ENCODE data around the gene VAV3.

The VAV3 gene

DNA sequence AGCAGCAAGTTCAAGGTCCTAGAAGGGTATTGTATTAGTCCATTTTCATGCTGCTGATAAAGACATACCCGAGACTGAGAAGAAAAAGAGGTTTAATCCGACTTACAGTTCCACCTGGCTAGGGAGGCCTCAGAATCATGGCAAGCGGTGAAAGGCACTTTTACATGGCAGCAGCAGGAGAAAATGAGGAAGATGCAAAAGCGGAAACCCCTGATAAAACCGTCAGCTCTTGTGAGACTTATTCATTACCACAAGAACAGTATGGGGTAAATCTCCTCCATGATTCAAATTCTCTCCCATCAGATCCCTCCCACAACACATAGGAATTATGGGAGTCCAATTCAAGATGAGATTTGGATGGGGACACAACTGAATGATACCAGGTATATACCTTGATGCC, 414.6 kb downstream of the VAV3 start:
- DNase-seq, result no peak

DNA sequence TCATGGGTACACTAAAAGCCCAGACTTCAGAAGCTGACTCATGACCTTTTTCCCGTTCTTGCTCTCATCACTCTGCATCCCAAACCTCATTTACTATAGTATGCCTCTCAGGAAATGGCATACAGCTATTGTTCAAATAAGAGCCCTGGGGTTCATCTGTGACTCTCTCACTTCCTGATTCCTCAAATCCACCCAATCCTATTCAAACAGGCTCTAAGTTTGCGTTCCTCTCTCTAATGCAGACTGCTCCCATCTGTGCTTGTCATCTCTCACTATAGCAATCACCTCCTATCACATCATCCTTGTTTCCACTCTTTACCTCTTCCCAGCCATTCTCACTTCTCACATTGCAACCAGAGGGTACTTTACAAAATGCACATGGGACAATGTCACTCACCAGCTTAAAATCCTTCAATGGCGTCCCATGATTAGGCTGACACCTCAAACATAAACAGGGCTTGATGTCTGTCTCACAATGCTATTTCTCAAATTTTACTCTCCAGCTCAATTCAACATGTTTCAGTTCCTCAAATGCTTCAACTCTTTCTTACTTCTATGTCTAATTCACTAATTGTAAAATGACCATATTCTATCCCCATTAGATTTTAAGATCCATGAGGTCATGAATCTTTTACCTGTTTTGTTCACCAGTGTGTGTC, 415.7 kb downstream of the VAV3 start:
- no peak for DNase-seq

DNA sequence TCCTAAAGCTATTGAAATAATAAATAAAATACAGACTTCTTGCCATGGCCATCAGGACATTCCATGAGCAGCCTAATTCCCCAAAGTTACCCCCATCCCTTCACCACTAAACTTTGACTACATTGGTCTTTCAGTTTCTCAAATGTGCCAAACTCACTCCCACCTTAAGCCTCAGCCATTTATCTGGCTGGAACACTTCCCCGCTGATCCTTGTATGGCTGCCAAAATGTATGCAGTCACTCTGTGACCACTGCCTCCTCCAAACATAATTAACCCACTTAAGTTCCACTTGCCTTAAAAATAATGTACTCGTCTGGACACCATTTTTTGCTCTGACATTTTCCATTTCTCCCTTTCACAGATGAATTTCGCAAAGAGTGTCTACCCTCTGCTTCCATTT, 416.7 kb downstream of the VAV3 start:
- DNase-seq, result no peak

DNA sequence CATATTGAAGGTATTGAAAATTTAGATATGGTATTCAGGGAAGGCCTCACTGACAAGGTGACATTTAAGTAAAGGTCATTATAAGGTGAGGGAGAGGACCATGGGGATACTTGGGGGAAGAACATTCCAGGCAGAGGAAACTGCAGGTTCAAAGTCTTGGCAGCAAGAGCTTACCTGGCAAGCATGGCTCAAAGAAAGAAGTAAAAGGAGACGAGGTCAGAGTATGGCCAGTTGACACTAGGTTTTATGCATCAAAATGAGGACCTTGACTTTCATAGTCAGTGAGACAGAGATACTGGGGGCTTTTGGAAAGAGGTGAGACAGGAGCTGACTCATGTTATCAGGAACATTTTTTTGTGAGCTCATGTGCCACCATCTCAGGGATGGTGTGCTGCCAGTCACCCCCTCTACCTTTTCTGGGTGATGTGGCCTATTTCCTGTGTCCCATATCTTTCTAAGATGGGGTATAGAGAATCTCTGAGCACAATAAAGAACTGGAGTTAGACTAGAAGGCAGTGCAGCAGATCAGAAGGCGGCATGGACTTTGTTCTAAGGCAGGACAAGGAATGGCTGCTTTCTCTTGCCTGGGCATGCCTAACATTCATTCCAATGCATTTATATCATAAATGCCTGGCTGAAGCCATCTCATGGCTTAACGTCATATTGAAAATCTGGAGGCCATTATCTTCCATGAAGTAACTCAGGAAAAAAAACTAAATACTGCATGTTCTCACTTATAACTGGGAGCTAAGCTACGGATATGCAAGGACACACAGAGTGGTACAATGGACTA, 417.4 kb downstream of the VAV3 start:
- no peak for DNase-seq

DNA sequence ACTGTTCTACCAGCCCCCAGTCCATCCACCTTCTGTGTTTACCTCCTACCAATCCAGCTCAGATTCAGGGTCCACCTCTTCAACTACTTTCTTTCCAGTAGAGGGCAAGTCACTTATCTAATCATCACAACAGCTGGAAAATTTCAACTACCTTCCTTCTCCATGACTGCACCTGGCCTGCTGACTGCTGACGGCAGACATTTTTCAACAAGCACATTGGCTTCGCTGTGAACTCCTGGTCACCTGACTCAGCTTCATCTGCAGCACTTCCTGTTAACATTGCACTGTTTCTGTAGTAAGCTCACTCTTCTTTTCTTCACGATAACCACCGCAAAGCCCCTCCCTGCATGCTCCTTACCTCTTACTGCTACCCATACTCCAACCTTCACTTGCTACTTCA, 418.4 kb downstream of the VAV3 start:
- DNase-seq, result no peak

DNA sequence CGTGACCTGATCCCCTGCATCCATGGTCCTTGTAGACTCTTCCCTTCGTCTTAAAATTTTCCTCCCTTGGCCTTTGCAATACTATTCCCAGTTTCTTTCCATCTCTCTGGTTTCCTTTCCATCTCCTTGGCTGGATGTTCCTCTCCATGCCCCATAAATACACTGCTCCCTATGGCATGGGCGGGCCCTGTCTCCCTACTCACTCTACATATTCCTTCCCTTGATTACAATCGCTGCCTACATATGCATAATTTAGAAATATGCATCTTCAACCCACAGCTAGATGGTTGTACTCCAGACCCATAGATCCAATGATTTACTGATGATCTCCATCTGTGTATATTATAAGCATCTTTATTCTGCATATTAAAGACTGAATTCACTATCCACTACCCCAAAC, 419.1 kb downstream of the VAV3 start:
- no peak for DNase-seq

DNA sequence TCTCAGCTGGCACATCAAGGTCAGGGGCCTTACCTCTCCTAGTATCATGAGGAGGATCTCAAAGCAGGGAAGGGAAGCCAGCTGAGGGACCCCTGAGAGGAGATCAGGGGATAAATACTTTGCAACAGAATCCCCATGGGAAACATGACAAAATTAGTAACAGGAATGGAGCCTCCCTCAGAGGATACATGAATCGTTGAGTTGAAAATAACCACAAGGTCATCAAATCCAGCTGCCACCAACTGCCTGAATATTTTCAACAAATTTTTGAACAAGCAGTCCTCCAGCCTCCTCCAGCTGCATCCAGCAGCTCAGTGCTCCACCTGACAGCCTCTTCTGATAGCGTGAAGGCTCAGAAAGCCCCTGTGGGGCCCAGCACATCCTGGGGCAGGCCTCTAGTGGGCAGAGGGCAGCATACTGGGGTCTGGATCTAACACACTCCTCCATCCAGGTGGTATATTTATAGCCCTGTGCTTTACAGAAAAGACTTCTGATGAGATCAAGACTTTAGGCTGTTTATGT, 419.9 kb downstream of the VAV3 start:
- no peak for DNase-seq

DNA sequence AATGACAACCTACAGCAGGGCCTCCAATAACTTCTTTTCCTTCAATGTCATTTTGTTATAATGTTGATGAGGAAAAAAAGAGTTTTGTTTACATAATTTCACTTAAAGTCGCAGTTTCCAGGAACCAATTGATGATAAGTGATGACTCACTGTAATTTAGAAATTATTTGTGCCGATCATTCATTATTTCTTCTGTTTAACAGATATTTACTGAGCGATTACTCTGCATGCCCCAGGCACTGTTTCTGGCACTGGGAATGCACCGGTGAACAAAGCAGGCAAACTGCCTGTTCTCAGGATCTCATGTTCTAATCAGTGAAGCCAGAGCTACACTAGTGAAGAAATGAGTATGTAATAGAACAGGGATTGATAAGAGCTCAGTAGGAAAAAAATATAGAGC, 420.7 kb downstream of the VAV3 start:
- no peak for DNase-seq

DNA sequence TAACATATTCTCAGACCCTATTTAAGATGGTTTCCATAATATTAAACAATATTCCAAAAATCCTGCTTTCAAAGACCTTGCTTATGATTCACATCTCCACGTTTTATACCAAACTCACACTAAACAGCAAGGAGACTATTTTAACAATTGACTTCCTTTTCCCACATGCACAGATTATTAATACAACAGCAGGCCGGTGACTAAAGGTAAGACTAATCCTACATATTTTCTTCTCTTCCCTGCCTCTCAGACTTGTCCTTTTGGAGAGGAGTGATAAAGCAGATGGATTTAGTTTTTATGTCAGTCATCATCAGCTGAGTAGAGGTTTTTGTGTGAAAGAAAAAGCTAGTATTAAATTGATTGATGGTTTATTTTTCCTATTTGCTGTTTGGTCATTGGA, 423.6 kb downstream of the VAV3 start:
- DNase-seq, result peak; percentile 51

DNA sequence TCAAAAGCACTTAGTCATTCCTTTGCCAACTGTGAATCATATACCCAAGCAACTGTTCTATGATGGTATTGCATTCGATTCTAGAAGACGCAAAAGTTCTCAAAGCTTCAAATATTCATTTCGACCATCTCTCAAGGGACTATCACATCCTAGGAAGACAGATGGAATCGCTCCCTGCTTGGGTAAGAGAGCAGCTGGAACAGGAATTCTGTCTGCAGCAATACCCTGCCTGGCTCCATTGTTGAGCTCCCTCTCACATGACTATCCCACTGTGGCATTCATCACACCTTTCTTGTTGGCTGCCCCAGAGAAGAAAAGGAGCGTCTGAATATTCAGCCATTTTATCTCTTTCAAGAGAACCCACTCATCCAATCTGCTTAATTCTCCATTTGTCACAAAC, 426.5 kb downstream of the VAV3 start:
- no peak for DNase-seq

DNA sequence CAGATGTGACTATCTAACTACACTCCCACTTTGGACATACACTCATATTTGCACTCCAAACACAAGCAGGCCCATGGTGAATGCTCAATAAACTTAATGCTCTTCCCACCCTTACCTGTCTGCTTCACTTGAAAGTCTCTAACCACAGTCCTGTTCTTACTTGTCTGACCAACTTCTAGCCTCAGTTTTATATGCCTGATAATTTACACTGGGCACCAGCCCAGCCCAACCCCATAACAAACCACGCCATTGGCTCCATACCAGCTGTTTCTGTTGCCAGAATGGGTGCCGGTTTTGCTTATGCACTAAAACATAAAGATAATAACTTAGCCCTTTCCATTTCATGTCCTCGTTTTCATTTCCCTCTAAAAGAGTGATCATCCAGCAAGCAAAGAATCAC, 428.7 kb downstream of the VAV3 start:
- no peak for DNase-seq

DNA sequence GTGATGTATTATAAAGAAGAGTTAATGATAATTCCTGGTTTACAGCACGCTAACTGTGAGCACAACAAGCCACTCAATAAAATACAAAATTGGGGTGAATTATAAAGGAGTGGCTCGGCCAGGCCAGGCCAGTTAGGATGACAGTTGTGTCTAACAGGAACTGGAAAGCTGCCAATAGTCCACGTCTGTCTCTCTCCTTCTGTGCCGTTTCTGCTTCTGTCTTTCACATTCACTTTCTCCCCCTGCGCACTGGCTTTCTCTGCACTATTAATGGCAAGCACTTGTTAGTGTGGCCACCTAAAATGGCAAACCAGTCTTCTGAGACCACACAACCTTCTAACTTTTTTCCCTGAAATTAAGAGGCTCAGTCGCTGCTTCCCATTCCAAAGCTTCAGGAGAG, 429.9 kb downstream of the VAV3 start:
- DNase-seq, result peak; percentile 58

DNA sequence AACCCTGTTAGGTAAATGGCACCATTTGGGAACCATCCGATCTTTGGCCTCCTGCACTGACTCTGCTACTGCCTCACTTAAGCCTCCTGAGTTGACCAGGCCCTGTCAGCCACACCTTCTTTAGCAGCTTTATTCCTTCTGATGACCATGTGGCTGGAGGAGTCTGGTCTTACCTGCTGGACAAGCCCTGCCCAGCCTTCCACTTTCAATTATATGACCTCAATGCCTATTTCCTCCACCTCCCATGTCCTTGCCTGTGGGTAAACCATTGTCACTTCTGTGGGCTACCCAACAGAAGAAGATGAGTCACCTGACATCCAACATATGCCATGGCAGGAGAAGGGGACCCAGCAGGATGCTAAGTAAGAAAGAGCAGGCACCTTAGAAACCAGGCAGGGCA, 430.3 kb downstream of the VAV3 start:
- DNase-seq, result no peak

DNA sequence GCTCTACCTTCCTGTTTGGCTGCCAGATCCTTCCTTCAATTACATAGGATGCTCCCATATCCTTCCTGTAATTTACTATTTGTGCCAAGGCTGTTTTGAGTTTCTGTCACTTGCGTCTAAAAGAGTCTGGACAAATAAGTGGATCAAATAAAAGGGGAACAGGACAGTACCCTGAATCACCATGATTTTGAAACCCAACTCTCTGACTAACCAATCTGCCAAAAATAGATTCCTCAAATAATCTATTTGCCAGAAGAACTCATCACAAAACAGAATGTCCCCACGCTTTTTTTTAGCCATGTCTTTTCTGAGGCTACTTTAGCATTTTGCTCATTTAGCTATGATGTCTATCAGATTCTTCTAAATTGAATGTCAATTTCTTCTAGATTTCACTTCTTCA, 431.5 kb downstream of the VAV3 start:
- no peak for DNase-seq

DNA sequence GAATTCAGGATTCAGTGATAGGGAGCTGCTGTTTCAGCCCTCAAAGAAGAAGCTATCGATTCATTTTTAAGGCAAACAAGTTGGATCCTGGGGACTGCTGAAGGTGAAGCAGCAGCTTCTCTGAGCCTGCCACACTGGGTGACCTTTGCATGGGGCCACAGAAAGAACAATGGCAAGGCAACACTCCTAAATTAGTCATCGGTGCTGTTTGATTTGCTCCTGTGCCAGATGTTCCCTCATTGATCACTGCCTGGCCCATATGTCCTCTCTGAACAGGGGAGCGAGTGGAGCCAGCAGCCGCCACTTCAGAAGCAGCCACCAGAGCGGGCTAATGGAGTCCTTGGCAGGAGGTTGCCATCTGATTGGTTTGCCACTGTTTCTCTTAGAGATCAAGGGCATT, 432.7 kb downstream of the VAV3 start:
- peak; percentile 83 for DNase-seq

DNA sequence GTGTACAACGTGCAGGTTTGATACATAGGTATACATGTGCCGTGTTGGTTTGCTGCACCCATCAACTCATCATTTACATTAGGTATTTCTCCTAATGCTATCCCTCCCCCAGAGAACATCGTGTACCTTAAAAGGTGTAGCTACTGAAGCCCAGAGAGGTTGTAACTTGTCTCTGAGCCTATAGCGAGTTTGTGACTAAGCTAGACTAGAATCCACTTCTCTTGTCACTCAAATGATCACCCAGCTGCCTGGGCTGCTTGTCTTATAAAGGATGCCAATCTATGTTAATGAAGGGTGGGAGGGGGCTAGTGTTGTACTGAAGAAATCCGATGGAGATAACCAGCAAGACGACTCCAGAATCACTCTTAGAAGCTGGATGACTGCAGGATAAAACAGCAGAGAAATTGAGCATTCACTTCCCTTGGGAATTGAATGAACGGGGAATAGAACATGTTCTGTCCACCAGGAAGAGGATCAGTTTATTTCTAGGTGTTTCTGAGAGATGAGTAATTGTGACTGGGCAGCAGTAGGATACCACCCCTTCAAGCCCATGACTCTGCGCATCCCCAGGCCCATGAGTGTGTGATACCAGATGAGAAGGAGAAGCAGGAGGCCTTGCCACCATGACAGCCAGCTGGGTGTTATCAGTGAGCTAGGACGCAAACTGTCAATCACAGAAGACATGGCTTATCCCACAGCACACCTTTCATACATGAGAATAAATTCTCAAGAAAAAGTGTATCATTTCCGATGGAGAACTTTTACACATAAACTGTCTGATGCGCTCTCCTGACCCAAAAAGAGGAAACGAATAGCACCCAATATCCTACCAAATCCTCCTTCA, 433.7 kb downstream of the VAV3 start:
- no peak for DNase-seq

DNA sequence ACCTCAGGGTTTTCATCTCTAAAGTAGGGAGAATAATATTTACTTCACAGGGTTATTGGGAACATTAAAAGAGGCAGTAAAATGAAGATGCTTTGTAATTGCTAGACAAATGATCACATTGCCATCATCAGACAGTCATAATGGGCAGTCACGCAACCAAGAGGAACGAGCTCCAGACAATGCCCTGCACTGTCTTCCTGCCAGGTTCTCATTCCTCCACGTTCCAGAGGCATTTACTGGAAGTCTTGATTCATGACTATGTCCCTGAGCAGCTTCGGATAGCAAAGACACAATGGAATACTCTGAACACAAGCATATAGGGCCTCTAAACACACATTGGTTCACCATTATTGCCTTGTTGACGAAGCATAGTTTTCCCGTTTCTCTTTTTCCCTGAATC, 434.4 kb downstream of the VAV3 start:
- DNase-seq, result no peak

DNA sequence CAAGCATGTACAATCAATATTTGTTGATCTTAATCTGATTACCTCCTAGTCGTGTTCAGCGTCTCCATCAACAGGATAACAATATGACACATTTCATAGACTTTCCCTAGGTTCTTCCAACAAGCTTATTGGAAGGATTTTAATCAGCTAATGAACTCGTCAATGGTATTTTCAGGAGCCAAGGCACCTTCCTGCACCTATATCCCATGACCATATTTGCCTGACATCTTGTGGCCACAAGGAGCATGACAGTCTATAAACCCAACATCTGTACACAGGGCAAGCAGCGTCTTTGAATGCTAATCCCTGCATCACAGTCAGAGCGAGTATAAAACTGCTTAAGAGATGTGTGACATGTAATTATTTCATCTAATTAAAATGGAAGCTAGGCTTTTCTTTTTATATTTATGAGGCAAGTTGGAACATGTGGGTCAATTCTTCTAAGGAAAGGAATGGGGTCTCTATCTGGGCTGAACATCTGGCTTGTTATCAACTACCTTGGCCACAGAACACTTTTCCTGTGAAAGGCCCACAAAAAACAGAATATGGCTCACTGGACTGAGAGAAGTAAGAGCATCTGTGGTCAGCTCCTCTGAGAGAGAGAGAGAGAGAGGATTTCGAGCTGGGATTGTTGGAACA, 435.4 kb downstream of the VAV3 start:
- peak; percentile 46 for DNase-seq

DNA sequence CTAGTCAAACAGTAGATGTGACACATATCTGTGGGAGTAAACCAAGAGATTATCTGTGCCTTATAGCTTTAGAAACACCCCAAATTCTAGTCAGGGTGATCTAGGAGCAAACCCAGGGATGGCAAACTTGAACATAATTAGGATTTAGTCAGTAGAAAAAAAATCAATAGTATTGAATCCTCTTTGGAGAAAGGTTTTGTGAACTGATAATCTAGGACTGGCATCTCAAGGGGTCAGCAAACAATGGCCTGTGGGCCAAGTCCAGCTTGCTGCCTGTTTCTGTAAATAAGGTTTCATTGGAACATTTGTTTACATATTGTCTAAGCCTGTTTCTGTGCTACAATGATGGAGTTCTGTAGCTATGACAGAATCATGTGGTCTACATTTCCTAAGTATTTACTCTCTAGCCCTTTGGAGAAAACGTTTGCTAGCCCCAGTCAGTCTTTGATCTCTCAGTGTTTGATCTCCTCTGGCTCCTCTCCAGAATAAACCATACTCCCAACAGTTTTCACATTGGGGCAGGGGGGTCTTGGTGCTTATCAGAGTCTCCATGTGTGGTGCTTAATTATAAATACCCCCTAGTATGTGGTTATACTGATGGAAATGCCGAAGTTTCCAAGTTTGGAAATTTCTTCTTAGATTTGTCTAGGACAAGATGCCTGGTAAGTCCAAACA, 438.3 kb downstream of the VAV3 start:
- no peak for DNase-seq

DNA sequence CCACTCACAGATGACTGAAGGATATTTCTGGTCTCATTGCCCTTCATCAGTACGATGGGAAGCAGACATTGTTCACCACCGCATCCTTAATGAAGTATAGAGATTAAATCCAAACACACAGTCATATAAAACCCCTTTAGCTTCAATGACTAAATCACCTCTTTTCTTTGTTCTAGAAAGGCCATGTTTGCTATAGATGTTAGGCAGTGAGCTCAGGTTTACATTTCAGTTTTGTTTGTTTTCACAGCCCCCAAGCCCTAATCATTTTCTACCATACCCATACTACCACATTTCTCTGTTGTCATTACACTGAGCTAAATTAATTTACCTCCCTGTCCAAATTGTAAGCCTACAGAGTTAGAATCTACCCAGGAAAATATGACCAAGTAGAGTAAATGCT, 439.0 kb downstream of the VAV3 start:
- no peak for DNase-seq

DNA sequence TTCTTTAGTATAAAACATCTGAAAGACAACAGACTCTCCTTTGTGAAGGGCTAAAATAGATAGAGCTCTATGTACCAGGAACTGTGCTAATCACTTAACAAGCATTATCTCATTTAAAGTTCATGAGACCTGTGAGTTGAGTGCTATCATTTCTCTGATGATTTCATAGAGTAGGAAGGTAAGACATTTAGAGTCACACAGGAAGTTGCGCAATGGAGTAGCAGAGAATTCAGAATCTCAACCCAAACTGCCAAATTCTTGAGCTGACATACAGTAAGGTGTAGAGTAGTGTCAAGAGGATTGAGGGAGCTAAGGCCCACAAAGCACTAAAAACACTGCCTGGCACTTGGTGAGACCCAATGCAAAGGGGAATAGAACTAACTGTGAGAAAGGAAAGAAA, 439.8 kb downstream of the VAV3 start:
- DNase-seq, result no peak

DNA sequence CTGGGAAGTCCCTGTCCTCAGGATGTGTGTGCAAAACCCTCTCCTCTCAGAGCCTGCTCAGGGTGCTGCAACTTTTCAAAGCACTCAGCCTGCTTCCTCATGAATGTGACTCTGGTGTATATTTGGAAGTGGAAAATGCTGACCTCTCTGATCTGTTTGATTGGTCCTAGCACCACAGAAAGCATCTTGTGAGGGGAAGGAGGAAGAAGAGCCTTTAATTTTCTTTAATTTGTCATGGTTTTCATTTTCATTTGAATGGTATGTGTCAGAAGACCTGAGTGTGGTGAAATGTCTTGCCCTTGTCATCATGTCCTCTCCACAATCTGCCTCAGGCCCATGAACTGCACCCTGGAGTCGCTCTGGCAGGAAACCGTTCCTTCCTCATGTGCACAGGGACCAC, 440.7 kb downstream of the VAV3 start:
- no peak for DNase-seq

DNA sequence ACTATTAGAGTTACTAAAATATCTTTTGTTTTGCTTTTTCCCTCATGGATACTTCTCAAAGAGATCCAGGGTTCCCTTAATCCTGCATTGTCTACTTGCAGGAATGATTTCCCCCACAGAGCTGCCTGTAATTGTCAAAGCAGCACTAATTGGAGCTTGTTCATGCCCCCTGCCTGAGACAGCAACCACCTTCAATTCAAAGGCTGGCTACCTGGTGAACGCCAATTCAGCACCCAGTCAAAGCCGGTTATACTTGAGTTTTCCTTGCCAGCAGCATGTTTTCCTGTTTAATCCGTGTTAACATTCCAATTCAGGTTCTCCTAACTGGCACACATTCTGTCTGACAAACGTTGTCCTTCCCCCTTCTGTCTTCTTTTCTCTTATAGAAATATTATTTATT, 441.2 kb downstream of the VAV3 start:
- no peak for DNase-seq
